Stimulated activated CD4-positive, alpha-beta T cell treated with anti-CD3 and anti-CD28 coated beads, Interleukin-12 subunit alpha, Interleukin-12 subunit beta, amount 100 ng/mL, for 48 hours (primary cell): ENCODE results near the gene IL12A.
A peak's percentile ranks its signal among the peaks of the same experiment; 100 is the strongest.

Experiments used
- DNase-seq, 3 donors: peaks; one replicate each; pipeline ENCODE4 v3.0.0-alpha.2; 2020; ENCODE audit warnings: low read depth in 2 of 3, low spot score in 1 of 3

Gene IL12A

GRCh38 chr3:159989973-159990846 lies 1.6 kb downstream of the IL12A start:
- DNase-seq = no peak

- DNase-seq = no peak
Measured at GRCh38 chr3:159991591-159991990, 3.0 kb downstream of the IL12A start.

GRCh38 chr3:159992589-159992988 lies 4.0 kb downstream of the IL12A start:
- no peak for DNase-seq

- no peak for DNase-seq
Measured at GRCh38 chr3:159994182-159994581, 5.5 kb downstream of the IL12A start.

GRCh38 chr3:159995091-159995490 lies 6.5 kb downstream of the IL12A start:
- DNase-seq = no peak

GRCh38 chr3:159996018-159996417 lies 7.4 kb downstream of the IL12A start:
- no peak for DNase-seq

- DNase-seq = no peak
Measured at GRCh38 chr3:159996959-159997358, 8.3 kb downstream of the IL12A start.

- DNase-seq = no peak
Measured at GRCh38 chr3:160001148-160001760, 12.6 kb downstream of the IL12A start.

- DNase-seq = no peak
Measured at GRCh38 chr3:160001850-160002623, 13.4 kb downstream of the IL12A start.

- peak in 2 of 3 donors; percentile 26 to 28 for DNase-seq
Measured at GRCh38 chr3:160003520-160004128, 15.0 kb downstream of the IL12A start.

- no peak for DNase-seq
Measured at GRCh38 chr3:160005004-160005403, 16.4 kb downstream of the IL12A start.

GRCh38 chr3:160006282-160007163 lies 17.9 kb downstream of the IL12A start:
- DNase-seq = no peak

- DNase-seq = no peak
Measured at GRCh38 chr3:160008961-160009360, 20.3 kb downstream of the IL12A start.

- no peak for DNase-seq
Measured at GRCh38 chr3:160009525-160009924, 20.9 kb downstream of the IL12A start.

- DNase-seq = no peak
Measured at GRCh38 chr3:160010578-160010977, 21.9 kb downstream of the IL12A start.

GRCh38 chr3:160012108-160012507 lies 23.5 kb downstream of the IL12A start:
- no peak for DNase-seq

GRCh38 chr3:160016972-160017371 lies 28.3 kb downstream of the IL12A start:
- no peak for DNase-seq

- no peak for DNase-seq
Measured at GRCh38 chr3:160018959-160019358, 30.3 kb downstream of the IL12A start.

- no peak for DNase-seq
Measured at GRCh38 chr3:160020057-160020711, 31.5 kb downstream of the IL12A start.

- DNase-seq = no peak
Measured at GRCh38 chr3:160022068-160022467, 33.4 kb downstream of the IL12A start.
